ENCODE measurements around the gene DBF4B.

The DBF4B gene

DNA sequence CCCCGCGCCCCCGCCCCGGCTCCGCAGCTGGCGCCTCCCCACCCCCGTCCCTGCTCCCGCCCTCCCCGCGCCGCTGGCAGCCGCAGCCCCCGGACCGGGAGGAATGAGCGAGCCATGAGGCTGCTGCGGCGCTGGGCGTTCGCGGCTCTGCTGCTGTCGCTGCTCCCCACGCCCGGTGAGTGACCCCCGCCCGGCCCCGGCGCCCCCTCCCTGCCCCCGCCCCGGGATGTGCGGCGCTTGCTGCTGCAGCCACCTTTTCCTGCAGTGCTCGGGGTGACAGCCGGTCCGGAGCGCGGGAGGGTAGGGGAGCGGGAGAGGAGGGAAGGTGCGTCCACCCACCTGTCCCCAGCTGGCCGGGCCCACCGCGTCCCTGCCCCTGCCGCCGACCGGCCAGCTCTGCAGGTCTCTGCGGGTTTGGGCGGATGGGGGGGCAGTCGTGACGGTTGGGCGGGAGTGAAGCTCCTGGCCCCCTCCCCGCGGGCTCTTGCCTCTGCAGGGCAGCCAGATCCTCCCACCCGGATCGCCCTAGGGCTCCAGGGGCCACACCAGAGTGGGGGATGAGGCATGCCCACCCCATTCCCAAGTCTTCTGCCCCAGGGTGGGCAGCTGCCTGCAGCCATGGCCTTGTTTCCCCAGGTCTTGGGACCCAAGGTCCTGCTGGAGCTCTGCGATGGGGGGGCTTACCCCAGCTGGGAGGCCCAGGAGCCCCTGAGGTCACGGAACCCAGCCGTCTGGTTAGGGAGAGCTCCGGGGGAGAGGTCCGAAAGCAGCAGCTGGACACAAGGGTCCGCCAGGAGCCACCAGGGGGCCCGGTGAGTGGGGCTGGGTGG, 50.8 kb downstream of the DBF4B start:
- peak; percentile 37 for DNase-seq (ENCODE audit: low spot score)
- FAIRE-seq = peak; percentile 74

DNA sequence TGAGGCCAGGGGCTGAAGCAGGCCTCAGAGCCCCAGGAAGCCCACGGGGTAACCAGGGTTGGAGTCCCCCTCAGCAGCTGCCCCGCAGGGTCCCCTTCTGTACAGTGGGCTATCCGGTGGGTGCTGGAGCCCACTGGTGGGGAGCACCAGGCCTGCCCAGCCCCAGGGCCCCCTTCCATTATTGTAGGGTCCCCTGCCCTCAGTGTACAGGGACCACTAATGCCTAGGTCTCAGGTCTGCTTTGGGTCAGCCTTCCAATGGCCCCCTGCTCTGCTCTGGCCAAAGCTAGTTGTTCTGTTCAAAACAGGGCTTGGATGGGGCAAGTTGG, 51.4 kb downstream of the DBF4B start:
- FAIRE-seq (no peak), DNase-seq (ENCODE audit: low spot score) (no peak)

DNA sequence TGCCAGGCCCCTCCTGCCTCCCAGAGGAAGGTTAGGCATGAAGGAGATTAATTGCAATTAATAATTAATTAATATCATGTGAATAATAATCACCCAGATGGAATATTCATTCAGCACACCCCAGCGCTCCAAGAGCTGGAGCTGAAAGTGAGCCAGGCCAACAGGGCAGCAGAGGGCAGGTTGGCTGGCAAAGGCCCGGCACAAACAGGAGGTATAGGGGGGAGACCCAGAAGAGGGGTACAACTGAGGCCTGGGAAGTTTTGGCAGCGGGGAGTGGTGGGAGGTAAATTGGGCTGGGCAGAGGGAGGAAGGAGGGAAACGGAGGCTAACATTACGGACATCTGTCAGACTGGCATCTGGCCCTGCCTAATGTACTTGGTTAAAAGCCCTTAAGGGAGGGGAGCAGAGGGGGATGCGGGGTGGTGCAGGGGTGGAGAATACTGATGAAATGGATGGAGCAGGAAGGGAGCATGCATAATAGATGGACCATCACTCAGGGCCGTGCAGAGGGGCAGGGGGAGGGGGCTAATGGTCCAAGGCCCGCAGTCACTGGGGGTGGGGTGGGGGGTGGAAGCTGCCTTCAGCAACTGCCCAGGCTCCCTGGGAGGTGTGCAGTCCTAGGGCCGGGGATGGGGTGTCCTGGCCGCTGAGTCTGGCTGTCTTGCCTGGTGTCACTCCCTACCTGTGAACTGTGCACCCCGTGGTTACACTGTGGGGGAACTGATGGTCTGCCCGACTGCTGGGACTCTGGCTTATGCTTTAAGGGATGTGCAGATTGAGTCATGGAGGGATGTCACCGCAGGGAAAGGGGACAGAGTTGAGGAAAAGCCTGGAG, 52.2 kb downstream of the DBF4B start:
- DNase-seq (ENCODE audit: low spot score) (no peak), FAIRE-seq (no peak)

DNA sequence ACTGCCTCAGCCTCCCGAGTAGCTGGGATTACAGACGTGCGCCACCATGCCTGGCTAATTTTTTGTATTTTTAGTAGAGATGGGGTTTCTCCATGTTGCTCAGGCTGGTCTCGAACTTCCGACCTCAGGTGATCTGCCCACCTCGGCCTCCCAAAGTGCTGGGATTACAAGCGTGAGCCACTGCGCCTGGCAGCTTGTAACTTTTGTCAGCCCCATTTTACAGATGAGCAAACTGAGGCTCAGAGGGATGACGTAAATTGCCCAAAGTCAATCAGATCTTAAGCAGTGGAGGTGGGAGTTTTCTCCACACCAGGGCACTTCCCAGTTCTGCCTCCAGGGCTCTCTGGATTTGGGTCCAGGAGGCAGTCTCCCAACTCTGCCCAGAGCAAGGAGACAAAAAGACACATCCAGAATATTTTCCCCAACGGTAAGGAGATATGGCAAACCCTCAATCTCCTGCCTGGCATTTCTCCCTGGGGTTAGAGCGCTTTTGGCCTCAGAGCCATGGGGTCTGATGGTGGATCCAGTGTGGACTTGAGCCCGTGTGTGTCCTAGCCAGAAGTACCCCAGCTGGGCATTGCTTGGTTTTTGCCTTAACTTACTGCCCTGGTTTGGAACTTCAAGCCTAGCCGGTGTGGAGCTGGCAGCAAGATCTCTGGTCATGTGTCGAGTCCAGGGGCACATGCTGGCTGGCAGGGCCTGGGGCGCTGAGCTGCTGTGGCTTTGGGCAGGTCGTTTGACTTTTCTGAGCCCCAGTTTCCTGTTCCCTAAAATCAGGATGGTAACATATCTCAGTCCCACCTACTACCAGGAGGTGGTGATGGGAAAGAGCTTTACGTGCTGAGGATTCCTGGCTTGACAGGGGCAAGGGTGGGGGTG, 53.7 kb downstream of the DBF4B start:
- FAIRE-seq (peak; percentile 20), DNase-seq (ENCODE audit: low spot score) (no peak)

DNA sequence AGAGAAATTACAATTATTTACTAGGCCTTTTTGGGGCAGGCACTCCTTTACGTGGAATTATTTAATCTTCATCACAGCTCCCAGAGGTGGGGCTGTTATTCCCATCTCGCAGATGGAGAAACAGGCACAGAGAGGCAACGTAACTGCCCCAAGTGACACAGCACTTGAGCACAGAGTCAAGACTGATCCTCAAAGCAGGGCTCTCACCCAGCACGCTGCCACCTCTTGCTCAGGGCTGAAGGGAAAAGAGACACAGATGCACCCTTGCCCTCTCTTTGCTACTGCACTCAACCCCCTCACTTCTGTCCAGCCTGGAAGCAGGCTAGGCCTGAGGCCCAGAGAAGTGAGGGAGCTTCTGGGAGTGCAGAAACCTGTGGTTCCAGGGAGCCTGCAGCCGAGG, 54.7 kb downstream of the DBF4B start:
- no peak for FAIRE-seq
- DNase-seq (ENCODE audit: low spot score) = no peak

DNA sequence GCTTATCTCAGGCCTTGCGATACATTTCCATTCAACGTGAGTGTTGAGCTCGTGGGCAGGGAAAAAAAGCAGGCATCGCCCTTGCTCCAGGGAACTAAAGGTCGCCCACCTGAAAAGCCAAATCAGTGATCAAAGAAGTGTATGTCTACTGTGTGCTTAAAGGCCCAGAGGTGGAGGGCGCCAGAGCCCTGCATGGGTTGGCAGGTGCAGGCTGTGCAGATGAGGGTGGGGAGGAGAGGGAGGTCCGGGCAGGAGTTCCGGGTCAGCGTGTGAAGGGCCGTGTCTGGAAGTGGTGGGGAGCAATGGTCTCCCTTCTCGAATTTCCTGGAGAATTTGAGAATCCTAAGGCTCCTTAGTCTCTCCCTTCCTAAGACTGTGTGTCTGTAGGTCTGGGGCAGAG, 57.5 kb downstream of the DBF4B start:
- FAIRE-seq = no peak
- DNase-seq (ENCODE audit: low spot score) = no peak

DNA sequence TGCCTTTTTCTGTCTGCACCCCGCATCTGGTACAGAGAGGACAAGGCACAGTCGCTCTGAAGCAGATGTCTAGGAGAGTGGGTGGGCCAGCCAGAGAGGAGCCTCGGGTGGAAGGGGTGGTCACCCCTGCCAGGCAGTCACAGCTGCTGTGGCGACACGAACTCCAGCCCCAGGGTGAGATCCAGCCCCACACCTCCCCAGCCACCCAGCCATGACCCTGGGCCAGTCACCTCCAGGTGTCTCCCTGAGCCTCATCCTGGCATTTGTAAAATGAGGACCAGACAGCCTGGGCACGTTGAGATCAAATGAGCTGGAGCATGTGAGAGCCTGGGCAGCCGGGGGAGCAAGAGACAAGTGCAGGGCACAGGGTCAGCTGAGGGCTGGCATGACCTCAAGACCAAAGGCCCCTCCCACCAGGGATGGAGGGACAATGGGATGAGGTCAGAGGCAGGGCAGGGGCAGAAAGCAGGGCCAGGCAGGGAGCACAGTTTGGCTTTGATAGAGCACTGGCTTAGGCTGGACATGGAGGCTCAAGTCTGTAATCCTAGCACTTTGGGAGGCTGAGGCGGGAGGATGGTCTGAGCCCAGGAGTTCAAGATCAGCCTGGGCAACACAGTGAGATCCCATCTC, 58.1 kb downstream of the DBF4B start:
- FAIRE-seq (no peak), DNase-seq (ENCODE audit: low spot score) (no peak)

DNA sequence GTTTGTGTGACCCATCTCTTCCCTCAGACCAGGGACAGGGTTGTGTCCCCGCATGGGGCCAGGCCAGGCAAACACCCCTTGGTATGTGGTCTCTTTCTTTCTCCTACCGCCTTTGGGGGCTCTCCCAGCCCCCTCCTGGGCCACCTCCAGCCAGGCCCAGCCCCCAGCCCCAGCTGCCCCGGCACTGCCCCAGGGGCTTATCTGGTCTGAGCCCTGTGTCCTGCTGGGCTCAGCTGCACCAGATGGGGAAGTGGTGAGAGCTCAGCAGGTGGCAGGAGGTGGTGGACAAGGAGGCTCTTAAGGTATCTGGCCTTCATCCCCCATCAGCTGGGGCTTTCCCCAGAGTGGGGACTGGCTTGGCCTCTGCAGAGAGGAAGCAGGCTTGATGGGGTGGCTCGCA, 59.0 kb downstream of the DBF4B start:
- no peak for FAIRE-seq
- DNase-seq (ENCODE audit: low spot score) = no peak

DNA sequence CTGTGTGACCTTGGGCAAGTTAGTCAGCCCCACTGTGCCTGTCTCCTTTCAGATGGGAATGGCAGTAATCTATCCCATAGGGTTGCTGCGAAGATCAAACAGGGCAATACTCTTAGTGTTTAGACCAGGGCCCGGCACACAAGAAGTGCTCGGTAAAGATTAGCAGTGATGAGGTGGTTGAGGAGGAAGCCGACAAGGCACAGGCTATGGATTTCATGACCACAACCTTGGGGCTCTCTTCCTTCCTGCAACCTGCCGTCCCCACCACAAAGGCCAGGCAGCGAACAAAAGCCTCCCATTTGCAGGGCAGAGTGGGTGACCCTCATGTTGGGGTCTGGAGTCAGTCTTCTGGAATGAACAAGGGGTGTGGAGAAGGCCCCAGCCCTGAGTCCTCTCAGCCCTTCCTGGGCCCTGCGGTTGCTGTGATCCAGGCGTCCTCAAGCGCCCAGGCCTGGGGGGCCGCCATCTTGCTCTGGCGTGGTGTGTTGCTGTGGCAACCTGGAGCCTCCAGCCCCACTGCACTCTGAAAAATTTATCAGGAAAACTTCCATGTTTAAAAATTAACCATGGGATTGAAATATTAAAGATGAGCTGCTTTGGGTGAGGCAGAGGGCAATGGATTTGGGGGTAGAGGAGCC, 60.2 kb downstream of the DBF4B start:
- FAIRE-seq = no peak
- DNase-seq (ENCODE audit: low spot score) = no peak

DNA sequence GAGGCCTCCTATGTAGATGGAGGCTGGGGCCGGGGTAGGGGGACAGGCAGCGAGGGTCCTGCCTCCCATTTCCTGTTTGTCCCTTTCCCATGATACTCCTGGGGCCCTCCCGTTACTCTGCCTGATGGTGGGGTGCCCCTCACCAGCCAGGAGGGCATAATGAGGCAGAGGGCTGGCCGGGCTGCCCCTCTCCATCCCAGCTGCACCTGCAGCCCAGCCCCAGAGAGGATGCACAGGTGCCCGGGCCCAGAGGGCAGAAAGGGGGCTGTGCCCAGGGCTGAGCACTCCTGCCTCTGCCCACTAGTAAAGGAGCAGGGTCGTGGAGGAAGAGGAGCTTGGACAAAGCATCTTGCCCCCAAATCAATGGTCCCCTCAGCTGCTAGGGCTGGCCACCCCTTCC, 60.8 kb downstream of the DBF4B start:
- FAIRE-seq = no peak
- DNase-seq (ENCODE audit: low spot score) = no peak

DNA sequence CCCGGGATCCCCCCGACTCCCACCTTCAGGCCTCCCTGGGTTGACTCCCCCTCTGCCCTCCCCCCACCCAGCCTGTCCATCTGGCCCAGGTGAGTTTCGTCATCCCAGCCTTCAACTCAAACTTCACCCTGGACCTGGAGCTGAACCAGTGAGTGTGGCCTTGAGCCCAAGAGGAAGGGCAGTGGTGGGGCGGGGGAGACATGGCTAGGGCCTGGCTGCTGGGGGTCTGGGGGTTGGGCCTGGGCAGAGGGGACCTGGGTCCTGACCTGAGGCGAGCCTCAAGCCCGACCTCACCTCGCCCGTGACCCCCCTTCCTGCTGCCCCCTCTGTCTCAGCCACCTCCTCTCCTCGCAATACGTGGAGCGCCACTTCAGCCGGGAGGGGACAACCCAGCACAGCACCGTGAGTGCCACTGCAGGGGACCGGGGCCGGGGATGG, 61.2 kb downstream of the DBF4B start:
- DNase-seq (ENCODE audit: low spot score) = no peak
- no peak for FAIRE-seq

DNA sequence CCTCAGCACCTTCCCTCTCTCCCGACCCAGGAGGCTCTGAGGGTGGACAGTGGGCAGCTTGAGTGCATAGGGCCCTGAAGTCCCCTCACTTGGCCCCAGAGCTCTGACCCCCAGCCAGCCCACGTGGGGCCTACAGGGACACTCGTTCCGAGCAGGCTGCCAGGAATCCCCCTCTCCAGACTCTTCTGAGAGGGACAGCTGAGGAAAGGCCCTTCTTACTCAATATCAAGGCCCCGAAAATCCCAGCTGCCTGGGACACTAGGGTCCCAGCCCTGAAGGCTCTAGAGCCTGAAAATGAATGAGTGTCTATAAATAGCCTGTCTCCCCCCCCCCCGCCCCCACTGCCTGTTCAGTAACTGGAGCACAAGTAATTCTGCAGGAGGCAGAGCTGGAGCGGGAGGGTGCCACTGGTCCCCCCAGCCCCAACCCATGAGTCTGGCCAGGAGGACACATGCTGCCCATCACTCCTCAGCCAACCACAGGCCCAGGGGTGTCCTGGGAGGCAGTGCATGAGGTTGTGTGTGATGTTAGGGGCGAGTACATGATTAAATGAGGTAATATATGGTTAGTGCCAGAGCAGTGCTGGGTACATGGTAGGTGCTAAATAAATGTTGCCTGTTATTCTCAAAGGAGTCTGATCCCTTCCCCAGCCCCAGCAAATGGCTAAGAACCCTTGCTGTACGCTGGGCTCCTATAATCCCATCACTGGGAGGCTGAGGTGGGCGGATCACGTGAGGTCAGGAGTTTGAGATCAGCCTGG, 61.9 kb downstream of the DBF4B start:
- DNase-seq (ENCODE audit: low spot score) (no peak), FAIRE-seq (no peak)

DNA sequence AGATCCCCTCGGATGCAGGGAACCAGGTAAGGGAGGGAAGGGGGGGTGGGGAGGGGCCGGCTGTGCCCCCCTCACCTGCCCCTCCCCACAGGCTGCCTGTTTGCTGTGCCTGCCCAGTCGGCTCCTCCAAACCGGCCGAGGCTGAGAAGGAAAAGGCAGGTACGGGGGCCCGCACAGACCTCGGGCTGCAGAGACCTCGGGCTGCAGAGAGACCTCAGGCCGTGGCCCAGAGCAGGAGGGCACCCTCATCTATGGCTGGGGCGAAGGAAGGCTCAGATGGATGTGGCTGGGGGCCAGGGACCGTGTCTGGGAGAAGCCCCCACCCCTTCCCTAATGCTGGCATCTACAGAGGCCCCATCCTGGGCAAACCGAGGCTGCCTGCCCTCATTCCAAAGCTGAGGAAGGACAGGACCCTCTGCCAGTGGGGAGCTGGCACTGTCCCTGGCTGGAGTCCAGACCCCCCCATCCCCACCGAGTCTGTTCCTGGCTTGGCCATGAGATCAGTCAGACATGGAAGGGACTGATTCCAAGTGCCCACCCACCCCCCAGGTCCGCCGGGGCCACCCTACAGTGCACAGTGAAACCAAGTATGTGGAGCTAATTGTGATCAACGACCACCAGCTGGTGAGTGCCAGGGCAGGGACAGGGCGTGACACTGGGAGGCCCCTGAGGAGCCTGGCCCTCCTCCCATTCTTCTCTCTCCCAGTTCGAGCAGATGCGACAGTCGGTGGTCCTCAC, 64.0 kb downstream of the DBF4B start:
- FAIRE-seq = no peak

DNA sequence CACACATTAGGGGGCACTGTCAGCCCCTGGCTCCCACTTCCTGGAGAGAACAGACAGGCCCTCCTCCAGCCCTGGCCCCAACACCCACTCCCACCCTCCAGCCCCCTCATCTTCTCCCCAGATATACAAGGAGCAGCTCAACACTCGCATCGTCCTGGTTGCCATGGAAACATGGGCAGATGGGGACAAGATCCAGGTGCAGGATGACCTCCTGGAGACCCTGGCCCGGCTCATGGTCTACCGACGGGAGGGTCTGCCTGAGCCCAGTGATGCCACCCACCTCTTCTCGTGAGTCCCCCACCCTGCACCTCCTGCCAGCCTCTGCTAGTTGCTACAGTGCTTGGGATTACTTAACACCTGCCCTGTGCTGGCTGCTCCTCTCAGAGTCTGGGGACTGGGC, 64.7 kb downstream of the DBF4B start:
- DNase-seq (ENCODE audit: low spot score) (no peak), FAIRE-seq (no peak)

More for the DNA sequence above, 64.0 kb downstream of the DBF4B start:
- no peak for DNase-seq (ENCODE audit: low spot score)

DNA sequence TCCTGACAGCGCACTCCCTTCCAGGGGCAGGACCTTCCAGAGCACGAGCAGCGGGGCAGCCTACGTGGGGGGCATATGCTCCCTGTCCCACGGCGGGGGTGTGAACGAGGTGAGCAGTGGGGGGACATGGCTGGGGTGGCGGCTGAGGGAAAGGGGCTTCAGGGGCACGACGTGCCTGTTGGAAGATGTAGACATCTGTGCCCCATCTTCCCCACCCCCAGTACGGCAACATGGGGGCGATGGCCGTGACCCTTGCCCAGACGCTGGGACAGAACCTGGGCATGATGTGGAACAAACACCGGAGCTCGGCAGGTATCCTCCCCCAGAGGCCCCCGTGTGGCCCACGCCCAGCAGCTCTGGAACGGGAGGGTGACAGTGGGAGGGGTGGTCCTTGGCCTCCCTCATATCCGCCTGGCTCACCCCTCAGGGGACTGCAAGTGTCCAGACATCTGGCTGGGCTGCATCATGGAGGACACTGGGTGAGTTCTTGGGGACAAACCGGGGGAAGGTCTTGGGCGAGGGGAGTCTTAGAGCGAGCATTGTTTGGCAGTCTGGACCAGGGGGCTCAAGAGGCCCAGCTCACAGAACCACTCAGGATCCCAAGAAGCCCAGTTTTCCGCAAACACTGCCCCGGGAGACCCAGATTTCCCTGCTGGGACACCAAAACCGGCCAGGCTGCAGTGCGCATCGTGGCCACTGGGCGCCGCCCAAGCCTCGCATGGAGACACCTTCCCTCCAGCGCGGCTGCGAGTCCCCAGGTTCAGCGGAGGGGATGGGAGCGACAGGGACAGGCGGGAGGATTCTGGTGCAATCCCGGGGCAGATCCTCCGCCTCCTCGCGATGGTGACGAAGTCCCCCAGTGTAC, 66.0 kb downstream of the DBF4B start:
- peak; percentile 90 for FAIRE-seq
- peak; percentile 93 for DNase-seq (ENCODE audit: low spot score)

DNA sequence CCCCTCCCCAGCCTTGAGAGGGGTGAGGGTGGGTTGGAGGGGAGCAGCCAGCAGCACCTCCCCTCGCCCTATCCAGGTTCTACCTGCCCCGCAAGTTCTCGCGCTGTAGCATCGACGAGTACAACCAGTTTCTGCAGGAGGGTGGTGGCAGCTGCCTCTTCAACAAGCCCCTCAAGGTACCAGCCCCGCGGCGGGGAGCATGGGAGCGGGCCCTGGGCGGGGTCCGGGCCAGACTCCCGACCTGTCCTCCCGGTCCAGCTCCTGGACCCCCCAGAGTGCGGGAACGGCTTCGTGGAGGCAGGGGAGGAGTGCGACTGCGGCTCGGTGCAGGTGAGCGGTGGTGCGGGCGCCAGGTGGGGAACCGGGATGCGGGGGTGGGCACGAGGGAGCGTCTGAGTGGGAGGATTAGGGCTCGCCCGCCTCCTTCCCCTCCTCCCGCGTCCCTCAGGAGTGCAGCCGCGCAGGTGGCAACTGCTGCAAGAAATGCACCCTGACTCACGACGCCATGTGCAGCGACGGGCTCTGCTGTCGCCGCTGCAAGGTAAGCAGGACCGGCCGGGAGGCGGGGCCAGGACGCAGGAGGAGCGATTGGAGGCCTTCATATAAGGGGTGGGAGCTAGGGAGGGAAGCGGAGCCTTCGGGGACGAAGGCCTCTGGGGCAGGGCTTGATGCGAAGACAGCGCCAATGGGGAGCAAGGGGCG, 66.8 kb downstream of the DBF4B start:
- FAIRE-seq (peak; percentile 96), DNase-seq (ENCODE audit: low spot score) (no peak)

DNA sequence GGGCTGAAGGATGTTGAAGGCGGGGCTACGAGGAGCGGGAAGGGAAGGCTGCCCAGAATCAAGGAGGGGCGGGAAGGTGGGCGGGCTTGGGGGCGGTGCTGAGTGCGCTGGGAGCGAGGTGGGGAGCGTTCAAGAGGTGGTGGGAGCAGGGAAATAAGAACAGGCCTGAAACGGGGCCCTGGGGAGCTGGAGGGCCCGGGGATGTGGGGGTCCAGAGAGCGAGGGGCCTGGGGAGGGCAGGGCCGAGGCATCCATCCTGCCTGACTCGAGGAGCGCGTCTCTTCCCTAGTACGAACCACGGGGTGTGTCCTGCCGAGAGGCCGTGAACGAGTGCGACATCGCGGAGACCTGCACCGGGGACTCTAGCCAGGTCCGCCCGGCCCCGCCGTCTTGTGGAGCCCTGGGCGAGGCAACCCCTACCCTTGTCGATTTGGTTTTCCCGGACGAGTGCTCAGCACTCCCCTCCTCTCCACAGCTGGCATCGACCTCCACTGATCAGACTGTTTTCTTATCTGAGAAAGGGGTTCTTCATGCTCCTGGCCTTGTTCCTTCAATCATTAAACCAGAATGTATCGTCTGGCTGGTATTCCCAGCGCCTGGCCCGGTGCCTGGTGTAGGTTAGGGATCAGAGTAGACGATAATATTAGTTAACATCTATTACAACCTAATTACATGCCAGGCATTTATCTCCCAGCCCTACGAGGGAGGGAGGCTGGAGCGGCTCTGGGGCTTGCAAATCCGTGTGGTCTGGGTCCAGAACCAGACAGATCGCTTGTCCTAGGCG, 67.6 kb downstream of the DBF4B start:
- peak; percentile 99 for DNase-seq (ENCODE audit: low spot score)
- FAIRE-seq = peak; percentile 23
